NOMO-1 treated with dmso at 0.1 percent for 144 hours (cell line): ENCODE data around the gene TRAPPC4.
"Not testable (repeated sequence)": the region's sequence is repeated elsewhere in the genome, so short reads cannot be mapped to it uniquely, and the experiment has no call there.

Experiments
- DNase-seq: peaks from one replicate; lab custom pipeline; 2025; ENCODE audit not compliant: unreplicated experiment; lab: John Stamatoyannopoulos, UW

The TRAPPC4 gene

GRCh38 chr11:119012629-119013170, 5.9 kb upstream of the TRAPPC4 start:
- no peak for DNase-seq

- DNase-seq: no peak
Measured at GRCh38 chr11:119014209-119014924, 4.2 kb upstream of the TRAPPC4 start.

GRCh38 chr11:119015054-119015611, 3.4 kb upstream of the TRAPPC4 start:
- DNase-seq: no peak

- DNase-seq: no peak
Measured at GRCh38 chr11:119016216-119017009, 2.2 kb upstream of the TRAPPC4 start.

- DNase-seq: not testable (repeated sequence)
Measured at GRCh38 chr11:119017377-119017776, 1.2 kb upstream of the TRAPPC4 start.

GRCh38 chr11:119019996-119020395, 1.4 kb downstream of the TRAPPC4 start:
- no peak for DNase-seq

- DNase-seq: no peak
Measured at GRCh38 chr11:119021631-119022030, 3.1 kb downstream of the TRAPPC4 start.

GRCh38 chr11:119023741-119024140, 5.2 kb downstream of the TRAPPC4 start:
- DNase-seq: no peak

GRCh38 chr11:119024430-119025098, 6.0 kb downstream of the TRAPPC4 start:
- DNase-seq: no peak

- no peak for DNase-seq
Measured at GRCh38 chr11:119025099-119025473, 6.5 kb downstream of the TRAPPC4 start.

- DNase-seq: no peak
Measured at GRCh38 chr11:119025541-119025940, 7.0 kb downstream of the TRAPPC4 start.

GRCh38 chr11:119025978-119026766, 7.6 kb downstream of the TRAPPC4 start:
- no peak for DNase-seq

GRCh38 chr11:119026970-119027369, 8.4 kb downstream of the TRAPPC4 start:
- DNase-seq: no peak

GRCh38 chr11:119027561-119028345, 9.2 kb downstream of the TRAPPC4 start:
- DNase-seq: no peak

- DNase-seq: no peak
Measured at GRCh38 chr11:119028346-119029068, 9.9 kb downstream of the TRAPPC4 start.

GRCh38 chr11:119029069-119029339, 10.4 kb downstream of the TRAPPC4 start:
- no peak for DNase-seq

GRCh38 chr11:119029340-119030028, 10.9 kb downstream of the TRAPPC4 start:
- no peak for DNase-seq

GRCh38 chr11:119030029-119030328, 11.4 kb downstream of the TRAPPC4 start:
- DNase-seq: no peak
